GM19025 (cell line): ENCODE data around the gene ELMO1.

Experiments
- ATAC-seq: cut with Tn5 transposase; IDR thresholded peaks from one replicate; pipeline ENCODE4 v1.9.1; 2021; ENCODE audit warnings: mild to moderate bottlenecking, low read depth, moderate library complexity; ENCODE audit not compliant: unreplicated experiment

The ELMO1 gene

GRCh38 chr7:37410305-37411229, 38.1 kb downstream of the ELMO1 start:
- ATAC-seq = no peak

- no peak for ATAC-seq
These were observed 39.2 kb downstream of the ELMO1 start for GRCh38 chr7:37409461-37409860.

GRCh38 chr7:37408291-37409228, 40.1 kb downstream of the ELMO1 start:
- no peak for ATAC-seq

- no peak for ATAC-seq
These were observed 43.0 kb downstream of the ELMO1 start for GRCh38 chr7:37405603-37406122.

GRCh38 chr7:37405128-37405527, 43.5 kb downstream of the ELMO1 start:
- no peak for ATAC-seq

- no peak for ATAC-seq
These were observed 48.7 kb downstream of the ELMO1 start for GRCh38 chr7:37399876-37400421.

GRCh38 chr7:37398403-37398802, 50.3 kb downstream of the ELMO1 start:
- no peak for ATAC-seq

- no peak for ATAC-seq
These were observed 52.9 kb downstream of the ELMO1 start for GRCh38 chr7:37395618-37396259.

GRCh38 chr7:37394158-37394557, 54.5 kb downstream of the ELMO1 start:
- ATAC-seq = no peak

GRCh38 chr7:37393476-37393875, 55.2 kb downstream of the ELMO1 start:
- ATAC-seq = no peak

- no peak for ATAC-seq
These were observed 56.0 kb downstream of the ELMO1 start for GRCh38 chr7:37392673-37393017.

- no peak for ATAC-seq
These were observed 56.6 kb downstream of the ELMO1 start for GRCh38 chr7:37391791-37392672.

GRCh38 chr7:37390114-37390513, 58.5 kb downstream of the ELMO1 start:
- no peak for ATAC-seq

GRCh38 chr7:37388811-37389210, 59.9 kb downstream of the ELMO1 start:
- no peak for ATAC-seq

GRCh38 chr7:37385787-37386186, 62.9 kb downstream of the ELMO1 start:
- no peak for ATAC-seq

- no peak for ATAC-seq
These were observed 66.0 kb downstream of the ELMO1 start for GRCh38 chr7:37382546-37383088.

GRCh38 chr7:37380831-37381230, 67.8 kb downstream of the ELMO1 start:
- no peak for ATAC-seq

GRCh38 chr7:37379546-37380277, 69.0 kb downstream of the ELMO1 start:
- no peak for ATAC-seq
